HG03159 (cell line): ENCODE results near the gene BCAP29.
A peak's percentile ranks its signal among the peaks of the same experiment; 100 is the strongest.
"Not testable (repeated sequence)": the region's sequence is repeated elsewhere in the genome, so short reads cannot be mapped to it uniquely, and the experiment has no call there.

Experiments
- ATAC-seq: cut with Tn5 transposase; IDR thresholded peaks from one replicate; pipeline ENCODE4 v1.9.1; 2021; ENCODE audit warnings: mild to moderate bottlenecking, moderate library complexity; ENCODE audit not compliant: unreplicated experiment

The BCAP29 gene, protein sequence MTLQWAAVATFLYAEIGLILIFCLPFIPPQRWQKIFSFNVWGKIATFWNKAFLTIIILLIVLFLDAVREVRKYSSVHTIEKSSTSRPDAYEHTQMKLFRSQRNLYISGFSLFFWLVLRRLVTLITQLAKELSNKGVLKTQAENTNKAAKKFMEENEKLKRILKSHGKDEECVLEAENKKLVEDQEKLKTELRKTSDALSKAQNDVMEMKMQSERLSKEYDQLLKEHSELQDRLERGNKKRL

GRCh38 chr7:107579885-107580715 is at the start of gene BCAP29:
Gene BCAP29, plus strand, starts transcription at chr7:107580246. Its CDS starts 527 bp downstream, at chr7:107580773.
- peak; percentile 92 for ATAC-seq

DNA sequence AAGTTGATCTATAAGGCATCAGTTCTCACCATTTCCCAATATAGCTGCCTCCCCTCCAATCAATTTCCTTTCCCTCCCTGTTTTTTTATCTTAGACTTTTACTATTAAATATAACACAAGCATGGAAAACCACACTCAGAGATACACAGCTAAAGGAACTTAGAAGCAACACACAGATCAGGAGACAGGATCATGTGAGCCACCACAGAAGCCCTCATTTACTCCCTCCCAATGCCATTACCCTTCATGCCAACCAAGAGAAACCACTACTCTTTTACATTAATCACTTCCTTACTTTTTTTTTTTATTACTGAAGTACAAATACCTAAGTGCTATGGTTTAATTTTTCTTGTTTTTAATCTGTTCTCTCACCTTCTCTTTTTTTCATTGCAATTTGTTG is 49.3 kb upstream of the BCAP29 start:
- no peak for ATAC-seq

- ATAC-seq, result no peak
These were observed 45.9 kb upstream of the BCAP29 start for GRCh38 chr7:107534139-107534538.

GRCh38 chr7:107537228-107537627 is 42.8 kb upstream of the BCAP29 start:
- ATAC-seq, result not testable (repeated sequence)

GRCh38 chr7:107538001-107538400 is 42.0 kb upstream of the BCAP29 start:
- no peak for ATAC-seq

- ATAC-seq, result no peak
These were observed 36.6 kb upstream of the BCAP29 start for GRCh38 chr7:107543338-107543993.

GRCh38 chr7:107544848-107545591 is 35.0 kb upstream of the BCAP29 start:
- no peak for ATAC-seq

- ATAC-seq, result no peak
These were observed 28.1 kb upstream of the BCAP29 start for GRCh38 chr7:107551936-107552335.

GRCh38 chr7:107555893-107556292 is 24.2 kb upstream of the BCAP29 start:
- no peak for ATAC-seq

- no peak for ATAC-seq
These were observed 20.2 kb upstream of the BCAP29 start for GRCh38 chr7:107559864-107560263.

GRCh38 chr7:107560898-107561516 is 19.0 kb upstream of the BCAP29 start:
- no peak for ATAC-seq

DNA sequence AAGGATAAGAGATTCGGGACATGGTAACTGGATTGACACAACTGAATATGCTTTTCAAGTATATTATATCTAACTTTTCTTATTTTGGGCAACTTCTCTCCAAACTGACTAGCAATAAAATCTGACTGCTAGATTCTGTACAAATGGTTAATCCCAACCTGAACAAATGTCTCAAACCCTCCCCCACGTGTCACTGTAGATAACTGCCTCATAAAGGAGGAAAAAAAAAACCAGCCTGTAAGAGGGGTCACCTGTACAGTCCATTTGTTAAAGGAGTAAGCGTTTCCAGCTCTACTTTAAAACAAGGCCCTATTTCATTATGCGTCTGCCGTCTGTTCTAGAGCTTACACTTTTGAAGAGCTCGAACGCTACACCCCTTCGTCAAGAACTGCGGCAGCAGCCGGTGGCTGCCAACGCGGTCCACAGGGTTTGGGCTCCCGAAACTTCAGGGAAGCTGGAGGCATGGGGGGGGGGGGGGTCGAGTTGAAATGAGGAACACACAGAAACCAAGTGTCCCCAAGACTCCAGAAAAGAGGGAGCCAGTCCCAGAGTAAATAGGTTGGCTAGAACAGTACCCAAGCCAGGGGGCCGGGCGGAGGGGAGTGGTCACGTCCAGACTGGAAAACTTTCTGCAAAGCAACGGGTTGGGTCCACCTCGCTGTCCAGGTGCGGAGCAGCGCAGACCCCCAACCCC is 16.8 kb upstream of the BCAP29 start:
- peak; percentile 55 for ATAC-seq

- ATAC-seq, result peak; percentile 95
These were observed 16.1 kb upstream of the BCAP29 start, which contains the start of the genes COG5 and DUS4L for GRCh38 chr7:107563775-107564552. Gene COG5, minus strand, starts transcription at chr7:107563920. Its CDS starts 24 bp downstream, at chr7:107563896. Gene DUS4L, plus strand, starts transcription at chr7:107563971. Its CDS starts 3,100 bp downstream, at chr7:107567071.

DNA sequence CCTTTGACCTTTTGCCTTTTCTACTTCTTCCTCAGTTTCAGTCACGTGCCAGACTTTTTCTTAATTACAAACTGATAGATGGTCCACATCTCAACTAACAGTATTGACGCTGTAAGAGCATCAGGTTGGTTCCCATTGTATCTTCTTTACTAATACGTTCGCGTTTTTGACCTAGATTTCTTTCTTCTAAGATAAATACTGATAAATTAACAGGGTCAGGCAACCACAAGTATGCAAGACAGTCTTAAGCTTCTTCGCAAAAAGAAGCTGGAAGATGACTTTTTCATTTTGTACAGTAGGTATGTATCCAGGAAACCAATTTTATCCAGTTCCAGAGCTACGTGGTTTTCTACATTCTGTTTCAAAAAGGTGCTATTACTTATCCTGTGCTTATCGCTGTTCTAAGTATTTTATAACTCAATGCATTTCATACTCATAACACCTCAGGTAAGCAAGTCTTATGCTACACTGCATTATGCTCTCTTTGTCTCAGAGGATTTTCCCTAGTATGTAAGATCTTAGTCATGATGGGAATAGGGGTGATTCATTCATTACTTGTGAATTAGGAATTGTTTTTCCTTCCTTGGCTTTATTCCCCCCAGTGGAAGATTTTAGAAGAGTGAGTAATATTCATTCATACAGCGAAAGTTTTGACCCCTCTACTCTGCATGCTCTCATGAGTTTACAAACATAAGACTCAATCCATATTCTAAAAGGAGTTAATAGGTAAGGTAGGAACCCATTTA is 15.3 kb upstream of the BCAP29 start:
- no peak for ATAC-seq

DNA sequence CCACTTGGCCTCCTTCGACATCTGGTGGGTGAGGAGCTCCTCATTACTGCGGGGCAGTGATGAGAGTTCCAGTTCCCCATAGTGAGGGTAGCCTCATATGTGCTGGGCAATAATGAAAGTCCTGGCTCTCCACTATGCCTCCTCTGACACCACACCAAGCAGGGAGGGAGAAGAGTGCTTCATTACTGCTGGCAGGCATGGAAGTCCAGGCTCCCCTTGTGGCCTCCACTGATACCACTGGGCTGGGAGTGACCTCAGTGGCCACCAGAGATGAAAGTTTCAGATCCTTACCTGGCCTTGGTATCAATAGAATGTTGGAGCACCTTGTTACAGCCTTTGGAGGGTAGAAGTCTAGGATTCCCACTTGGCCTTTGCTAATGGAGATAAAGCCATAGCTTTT is 9.7 kb upstream of the BCAP29 start:
- ATAC-seq, result no peak

DNA sequence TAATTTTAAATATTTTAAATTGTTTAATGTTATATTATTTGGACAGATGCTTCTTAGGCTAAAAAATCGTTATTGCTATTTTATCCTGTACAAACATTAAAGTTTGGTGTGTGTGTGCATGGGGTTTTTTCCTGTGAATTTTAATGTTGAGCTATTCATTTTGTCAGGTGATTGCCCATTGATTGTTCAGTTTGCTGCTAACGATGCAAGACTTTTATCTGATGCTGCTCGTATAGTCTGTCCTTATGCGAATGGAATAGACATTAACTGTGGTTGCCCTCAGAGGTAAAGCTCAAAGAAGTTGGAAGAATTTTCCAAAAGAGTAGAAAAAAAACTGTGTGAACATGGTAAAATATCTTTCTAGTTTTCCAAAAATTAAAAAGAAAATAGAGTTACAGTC is 6.5 kb upstream of the BCAP29 start:
- no peak for ATAC-seq

DNA sequence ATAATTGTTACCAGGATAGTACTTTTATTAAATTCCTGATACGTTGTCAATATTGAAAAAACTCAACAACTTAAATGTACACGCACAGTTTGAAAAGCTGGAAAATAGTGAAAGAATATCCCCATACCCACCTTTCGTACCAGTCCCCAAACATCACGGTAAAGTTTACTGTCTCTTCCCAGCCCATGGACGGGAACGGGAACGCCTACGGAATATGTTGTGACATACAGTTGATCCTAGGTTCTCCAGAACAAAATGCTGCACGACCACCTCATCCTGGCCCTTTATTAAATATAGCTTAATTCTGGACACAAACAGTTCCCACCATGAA is 527 bp upstream of the BCAP29 start:
- ATAC-seq, result no peak

DNA sequence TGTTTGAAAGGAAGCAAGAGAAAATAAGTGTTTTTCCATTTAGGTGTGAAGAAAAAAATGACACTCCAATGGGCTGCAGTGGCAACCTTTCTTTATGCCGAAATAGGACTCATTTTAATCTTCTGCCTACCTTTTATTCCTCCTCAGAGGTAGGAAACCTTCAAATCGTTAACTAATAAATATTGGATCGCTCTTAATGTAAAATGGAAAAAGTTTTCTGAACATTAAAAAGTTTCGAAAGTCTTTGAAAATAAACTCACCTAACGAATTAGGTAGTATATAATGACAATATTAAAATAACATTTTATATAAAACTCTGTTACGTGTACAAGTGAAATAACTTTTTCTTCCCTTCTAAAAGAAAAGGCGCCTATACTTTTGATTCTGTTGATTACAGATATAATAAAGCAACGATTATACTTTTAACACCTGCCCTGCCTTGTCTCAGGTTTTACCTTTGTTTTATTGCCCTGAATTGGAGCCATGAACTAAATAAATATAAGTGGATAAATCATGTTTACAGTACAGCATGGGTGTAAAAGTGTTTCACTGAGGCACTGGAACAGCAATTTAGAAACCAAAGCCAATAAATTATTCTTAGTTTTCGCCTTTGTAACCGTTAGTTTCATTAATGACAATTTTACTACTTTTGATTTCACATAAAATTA is 804 bp downstream of the BCAP29 start:
- ATAC-seq, result no peak
